Measurements from ENCODE around the gene CCDC152.

DNA sequence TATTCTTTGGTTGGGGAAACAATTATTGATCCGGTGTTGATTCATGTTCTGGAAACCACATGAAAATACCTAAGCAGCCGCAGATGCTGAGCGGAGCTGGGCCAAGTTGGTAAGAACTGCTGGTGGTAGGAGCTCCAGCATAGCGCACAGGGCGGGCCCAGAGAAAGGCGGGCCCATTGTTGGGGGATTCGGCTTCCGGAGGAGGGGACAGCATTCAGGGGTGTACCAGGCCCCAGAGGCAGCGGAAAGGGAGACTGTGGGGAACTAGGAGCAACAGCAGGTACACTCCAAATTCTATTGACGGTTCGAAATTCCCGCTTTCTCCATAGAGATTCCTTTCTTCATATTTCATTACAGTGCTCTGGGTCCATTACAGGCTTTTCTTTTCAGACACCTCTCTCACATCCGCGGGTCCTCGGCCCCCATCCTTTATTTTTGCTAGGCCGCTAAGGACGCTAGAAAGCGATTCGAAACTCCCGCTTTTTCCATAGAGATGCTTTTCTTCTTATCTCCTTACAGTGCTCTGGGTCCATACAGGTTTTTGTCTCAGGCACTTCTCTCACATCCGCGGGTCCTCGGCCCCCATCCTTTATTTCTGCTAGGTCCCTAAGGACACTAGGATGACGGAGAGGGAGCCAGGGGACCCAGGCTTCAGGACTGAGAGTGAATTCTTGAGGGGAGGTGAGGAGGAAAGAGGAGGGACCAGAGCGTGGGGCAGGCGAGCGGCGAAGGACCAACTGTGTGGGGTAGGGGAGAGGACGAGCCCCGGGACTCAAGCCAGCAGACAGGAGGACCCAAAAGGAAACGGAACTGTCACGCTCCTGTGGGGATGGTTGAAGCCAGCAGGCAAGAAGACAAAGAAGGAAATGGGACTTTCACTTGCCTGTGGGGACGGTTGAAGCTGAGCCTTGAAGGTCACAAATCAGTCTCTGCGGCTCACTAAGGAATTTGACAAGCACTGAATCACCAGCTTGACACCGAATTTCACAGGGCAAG is at the start of gene CCDC152:
- TF ChIP-seq, protein P1, sequence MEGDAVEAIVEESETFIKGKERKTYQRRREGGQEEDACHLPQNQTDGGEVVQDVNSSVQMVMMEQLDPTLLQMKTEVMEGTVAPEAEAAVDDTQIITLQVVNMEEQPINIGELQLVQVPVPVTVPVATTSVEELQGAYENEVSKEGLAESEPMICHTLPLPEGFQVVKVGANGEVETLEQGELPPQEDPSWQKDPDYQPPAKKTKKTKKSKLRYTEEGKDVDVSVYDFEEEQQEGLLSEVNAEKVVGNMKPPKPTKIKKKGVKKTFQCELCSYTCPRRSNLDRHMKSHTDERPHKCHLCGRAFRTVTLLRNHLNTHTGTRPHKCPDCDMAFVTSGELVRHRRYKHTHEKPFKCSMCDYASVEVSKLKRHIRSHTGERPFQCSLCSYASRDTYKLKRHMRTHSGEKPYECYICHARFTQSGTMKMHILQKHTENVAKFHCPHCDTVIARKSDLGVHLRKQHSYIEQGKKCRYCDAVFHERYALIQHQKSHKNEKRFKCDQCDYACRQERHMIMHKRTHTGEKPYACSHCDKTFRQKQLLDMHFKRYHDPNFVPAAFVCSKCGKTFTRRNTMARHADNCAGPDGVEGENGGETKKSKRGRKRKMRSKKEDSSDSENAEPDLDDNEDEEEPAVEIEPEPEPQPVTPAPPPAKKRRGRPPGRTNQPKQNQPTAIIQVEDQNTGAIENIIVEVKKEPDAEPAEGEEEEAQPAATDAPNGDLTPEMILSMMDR (conservative IDR thresholded peaks at IDR 0.05; ENCODE audit: low read depth, low read length), result no peak
- no peak for TF ChIP-seq EZH2 (IDR thresholded peaks at IDR 0.05; ENCODE audit: borderline replicate concordance, low read depth, low read length, poor library complexity, severe bottlenecking)

Measured in A673 (cell line).